Measurements from ENCODE around the gene SNCG.

- TF ChIP-seq EZH2 (IDR thresholded peaks at IDR 0.05) (no peak), POLR2AphosphoS5 (IDR thresholded peaks at IDR 0.05; ENCODE audit: borderline replicate concordance, low read depth, low read length) (no peak), FOXP2 (optimal IDR thresholded peaks at IDR 0.05; ENCODE audit: control extremely low read depth, extremely low read length, insufficient read depth) (no peak)
Measured at GRCh38 chr10:86940677-86941076, 17.7 kb upstream of the SNCG start.
